NK-92 (cell line): ENCODE measurements around the gene ADK.
"Not testable (repeated sequence)": the region's sequence is repeated elsewhere in the genome, so short reads cannot be mapped to it uniquely, and the experiment has no call there.

Source experiments
- DNase-seq: peaks from one replicate; lab custom pipeline; 2025; ENCODE audit not compliant: unreplicated experiment; lab: John Stamatoyannopoulos, UW

ADK gene

GRCh38 chr10:74179111-74179710, 28.2 kb downstream of the ADK start:
- DNase-seq, result no peak

GRCh38 chr10:74186678-74187077, 35.7 kb downstream of the ADK start:
- no peak for DNase-seq

- no peak for DNase-seq
These were observed 36.2 kb downstream of the ADK start for GRCh38 chr10:74187237-74187636.

GRCh38 chr10:74188617-74189016, 37.6 kb downstream of the ADK start:
- not testable (repeated sequence) for DNase-seq

- DNase-seq, result no peak
These were observed 39.0 kb downstream of the ADK start for GRCh38 chr10:74189999-74190421.

GRCh38 chr10:74190494-74190893, 39.5 kb downstream of the ADK start:
- no peak for DNase-seq

- DNase-seq, result no peak
These were observed 43.5 kb downstream of the ADK start for GRCh38 chr10:74194545-74194944.

GRCh38 chr10:74194999-74195398, 44.0 kb downstream of the ADK start:
- DNase-seq, result no peak

- no peak for DNase-seq
These were observed 48.3 kb downstream of the ADK start for GRCh38 chr10:74199315-74199714.

GRCh38 chr10:74202356-74202755, 51.3 kb downstream of the ADK start:
- no peak for DNase-seq

GRCh38 chr10:74206746-74207145, 55.7 kb downstream of the ADK start:
- no peak for DNase-seq

- DNase-seq, result no peak
These were observed 56.9 kb downstream of the ADK start for GRCh38 chr10:74207691-74208480.

GRCh38 chr10:74208997-74209396, 58.0 kb downstream of the ADK start:
- no peak for DNase-seq

- no peak for DNase-seq
These were observed 62.0 kb downstream of the ADK start for GRCh38 chr10:74213019-74213418.

GRCh38 chr10:74213571-74214162, 62.6 kb downstream of the ADK start:
- no peak for DNase-seq

GRCh38 chr10:74217110-74217509, 66.1 kb downstream of the ADK start:
- DNase-seq, result not testable (repeated sequence)

GRCh38 chr10:74222467-74222866, 71.4 kb downstream of the ADK start:
- DNase-seq, result not testable (repeated sequence)

GRCh38 chr10:74223755-74224529, 72.9 kb downstream of the ADK start:
- no peak for DNase-seq

GRCh38 chr10:74227697-74228424, 76.8 kb downstream of the ADK start:
- no peak for DNase-seq

GRCh38 chr10:74231375-74231774, 80.4 kb downstream of the ADK start:
- DNase-seq, result no peak

GRCh38 chr10:74233281-74233680, 82.3 kb downstream of the ADK start:
- DNase-seq, result no peak
